WTC11 (cell line): ENCODE results near the gene OR4E2. TPM values are rescaled to one million over a fixed set of nuclear protein-coding genes. Genes with fewer than 3 reads are reported as not detected.

Source experiments
- ATAC-seq: fragments of 200-7000 bp; cut with Tn5 transposase; 2 replicates; pipeline ENCODE4 v1.10.0; 2021; ENCODE audit warnings: mild to moderate bottlenecking, moderate library complexity
- CTCF ChIA-PET: fragments of 300-600 bp; sonication (Branson Sonifier 250); formaldehyde crosslinking; loops from one replicate; lab custom pipeline; 2021; ENCODE audit warnings: antibody characterized with exemption; lab: Charles Lee
- POLR2A ChIA-PET: fragments of 350-600 bp; sonication (Branson Sonifier 250); formaldehyde crosslinking; loops from one replicate; lab custom pipeline; 2021; ENCODE audit warnings: antibody characterized with exemption; lab: Charles Lee
- DNase-seq: peaks from one replicate; pipeline ENCODE4 v3.0.0; 2021; ENCODE audit warnings: low spot score
- H3K27ac Mint-ChIP-seq: 2 replicates; pipeline ENCODE4 v1.8.0; 2021; ENCODE audit warnings: mixed read lengths
- H3K27me3 Mint-ChIP-seq: 2 replicates; pipeline ENCODE4 v1.8.0; 2021; ENCODE audit warnings: low read depth, mild to moderate bottlenecking, moderate library complexity, mixed read lengths
- H3K36me3 Mint-ChIP-seq: 2 replicates; pipeline ENCODE4 v1.8.0; 2021; ENCODE audit warnings: mixed read lengths
- H3K4me1 Mint-ChIP-seq: 2 replicates; pipeline ENCODE4 v1.8.0; 2022; ENCODE audit warnings: mixed read lengths
- H3K4me3 Mint-ChIP-seq: 2 replicates; pipeline ENCODE4 v1.8.0; 2021; ENCODE audit warnings: mild to moderate bottlenecking, moderate library complexity, mixed read lengths
- H3K9me3 Mint-ChIP-seq: 2 replicates; pipeline ENCODE4 v1.8.0; 2021; ENCODE audit warnings: mixed read lengths
- AR ChIP-seq: fragments of 250-450 bp; sonication (Bioruptor Pico); IDR thresholded peaks from 2 replicates; pipeline ENCODE4 v1.9.0; 2021; ENCODE audit warnings: mild to moderate bottlenecking
- CDX4 ChIP-seq: fragments of 250-450 bp; sonication (Bioruptor Pico); IDR thresholded peaks from 2 replicates; pipeline ENCODE4 v1.9.0; 2021; ENCODE audit warnings: moderate library complexity, mild to moderate bottlenecking, inconsistent platforms, borderline replicate concordance
- CREB1 ChIP-seq: sonication (generic); formaldehyde crosslinking; IDR thresholded peaks from 2 replicates; pipeline ENCODE4 v1.8.0; 2023; ENCODE audit warnings: mild to moderate bottlenecking, missing genetic modification reagents
- ERG ChIP-seq: fragments of 250-450 bp; sonication (Bioruptor Pico); IDR thresholded peaks from 2 replicates; pipeline ENCODE4 v1.8.0; 2021; ENCODE audit warnings: mild to moderate bottlenecking
- ESRRA ChIP-seq: sonication (generic); formaldehyde crosslinking; IDR thresholded peaks from 2 replicates; pipeline ENCODE4 v1.8.1; 2022; ENCODE audit warnings: mild to moderate bottlenecking, missing genetic modification reagents, borderline replicate concordance
- FOXJ3 ChIP-seq: sonication (generic); formaldehyde crosslinking; IDR thresholded peaks from 2 replicates; pipeline ENCODE4 v1.9.0; 2021; ENCODE audit warnings: missing genetic modification reagents, mild to moderate bottlenecking, borderline replicate concordance
- IRF2 ChIP-seq: sonication (generic); formaldehyde crosslinking; IDR thresholded peaks from 2 replicates; pipeline ENCODE4 v1.8.0; 2022; ENCODE audit warnings: low read depth, missing genetic modification reagents, borderline replicate concordance
- NFE2L1 ChIP-seq: sonication (generic); formaldehyde crosslinking; IDR thresholded peaks from 2 replicates; pipeline ENCODE4 v1.8.1; 2023; ENCODE audit warnings: missing genetic modification reagents
- NFYB ChIP-seq: sonication (generic); formaldehyde crosslinking; conservative IDR thresholded peaks from 2 replicates; pipeline ENCODE4 v1.8.0; 2022; ENCODE audit warnings: low read depth, missing genetic modification reagents
- NR3C1 ChIP-seq: sonication (generic); formaldehyde crosslinking; conservative IDR thresholded peaks from 2 replicates; pipeline ENCODE4 v1.8.1; 2023; ENCODE audit warnings: low read depth, mild to moderate bottlenecking, missing genetic modification reagents
- SOX15 ChIP-seq: fragments of 250-450 bp; sonication (Bioruptor Pico); IDR thresholded peaks from 2 replicates; pipeline ENCODE4 v1.9.0; 2021; ENCODE audit warnings: mild to moderate bottlenecking
- SP1 ChIP-seq: sonication (generic); formaldehyde crosslinking; conservative IDR thresholded peaks from 2 replicates; pipeline ENCODE4 v1.8.1; 2022; ENCODE audit warnings: missing genetic modification reagents
- USF1 ChIP-seq: sonication (generic); formaldehyde crosslinking; IDR thresholded peaks from 2 replicates; pipeline ENCODE4 v1.8.0; 2022; ENCODE audit warnings: mild to moderate bottlenecking, missing genetic modification reagents
- USF2 ChIP-seq: sonication (generic); formaldehyde crosslinking; IDR thresholded peaks from 2 replicates; pipeline ENCODE4 v1.8.1; 2023; ENCODE audit warnings: mild to moderate bottlenecking, missing genetic modification reagents, moderate library complexity
- ZNF121 ChIP-seq: sonication (generic); formaldehyde crosslinking; IDR thresholded peaks from 2 replicates; pipeline ENCODE4 v1.8.0; 2023; ENCODE audit warnings: missing genetic modification reagents
- ZNF281 ChIP-seq: sonication (generic); formaldehyde crosslinking; IDR thresholded peaks from 2 replicates; pipeline ENCODE4 v1.8.0; 2023; ENCODE audit warnings: mild to moderate bottlenecking, missing genetic modification reagents
- ZNF425 ChIP-seq: fragments of 250-450 bp; sonication (Bioruptor Pico); conservative IDR thresholded peaks from 2 replicates; pipeline ENCODE4 v1.9.0; 2021; ENCODE audit warnings: mild to moderate bottlenecking
- ZNF532 ChIP-seq: fragments of 250-450 bp; sonication (Bioruptor Pico); IDR thresholded peaks from 2 replicates; pipeline ENCODE4 v1.9.0; 2021; ENCODE audit warnings: mild to moderate bottlenecking, borderline replicate concordance
- total RNA-seq: library from RNA; stranded (reverse); gene quantifications from 3 replicates; pipeline ENCODE4 v1.2.3, GENCODE V29; 2021

OR4E2 gene
- total RNA-seq, 1 experiment from 2014 or later, result not detected

GRCh38 chr14:21668377-21668776 is 14.7 kb downstream of the OR4E2 start:
- TF ChIP-seq CREB1 (CRISPR knock-in tag) (no peak), CDX4 (CRISPR knock-in tag) (no peak), ZNF281 (CRISPR knock-in tag) (no peak), AR (no peak), NFYB (CRISPR knock-in tag) (no peak), IRF2 (CRISPR knock-in tag) (no peak), NR3C1 (no peak), ZNF425 (CRISPR knock-in tag) (no peak), USF1 (no peak), ESRRA (no peak), NFE2L1 (CRISPR knock-in tag) (no peak), ZNF532 (no peak), USF2 (CRISPR knock-in tag) (no peak), ERG (CRISPR knock-in tag) (no peak), SOX15 (no peak), FOXJ3 (no peak), SP1 (CRISPR knock-in tag) (no peak), ZNF121 (CRISPR knock-in tag) (no peak)
- Mint-ChIP-seq H3K27me3 (peaks cover 6% of the 10 kb centered on the region), H3K4me3 (no peak overlapping the region), H3K9me3 (peaks cover 8% of the 10 kb centered on the region; the same call in 1 of the 2 replicates), H3K36me3 (no peaks in the 10 kb centered on the region), H3K4me1 (peaks cover 4% of the 10 kb centered on the region; the same call in 1 of the 2 replicates), H3K27ac (no peak overlapping the region)
- DNase-seq, result no peak
- ChIA-PET CTCF (no interaction called here), POLR2A (no interaction called here)
- ATAC-seq, result no peak
